Keratinocyte (primary cell): ENCODE results near the gene BABAM2.

Experiments used
- CTCF ChIP-seq, 3 experiments: IDR thresholded peaks in 1 of 3; conservative IDR thresholded peaks in 1 of 3; optimal IDR thresholded peaks in 1 of 3; 2 replicates in 2 of 3; 3 replicates in 1 of 3; pipeline versions ENCODE3 to v1.5.1; 2011; ENCODE audit warnings: low read length in 3 of 3, mild to moderate bottlenecking in 3 of 3, moderate library complexity in 2 of 3, control low read depth in 1 of 3, inconsistent platforms in 1 of 3; ENCODE audit not compliant: insufficient read depth in 2 of 3; ENCODE audit errors: extremely low read depth in 1 of 3
- EZH2 ChIP-seq: IDR thresholded peaks from one replicate; pipeline ENCODE4 v1.6.1; 2012; ENCODE audit warnings: inconsistent platforms, mild to moderate bottlenecking, low read length, moderate library complexity

GRCh38 chr2:28292491-28292890 lies 402.0 kb downstream of the BABAM2 start:
- no peak for TF ChIP-seq CTCF (optimal IDR thresholded peaks at IDR 0.05 in 1 of 3, IDR thresholded peaks at IDR 0.05 in 1 of 3, conservative IDR thresholded peaks at IDR 0.05 in 1 of 3; ENCODE audit: extremely low read depth in 1 of 3, insufficient read depth in 2 of 3, low read length in 3 of 3)
- TF ChIP-seq EZH2: no peak
